Colon (tissue), 2 donors: ENCODE results near the gene ANO10.
"Not testable (repeated sequence)": the region's sequence is repeated elsewhere in the genome, so short reads cannot be mapped to it uniquely, and the experiment has no call there.

ENCODE experiments used
- FAIRE-seq: peaks from 2 replicates; lab custom pipeline; 2012; peaks lifted over from hg19 to GRCh38; lab: Jason Lieb, UNC
- donor health status: control.
- donor health status: control.

The ANO10 gene

DNA sequence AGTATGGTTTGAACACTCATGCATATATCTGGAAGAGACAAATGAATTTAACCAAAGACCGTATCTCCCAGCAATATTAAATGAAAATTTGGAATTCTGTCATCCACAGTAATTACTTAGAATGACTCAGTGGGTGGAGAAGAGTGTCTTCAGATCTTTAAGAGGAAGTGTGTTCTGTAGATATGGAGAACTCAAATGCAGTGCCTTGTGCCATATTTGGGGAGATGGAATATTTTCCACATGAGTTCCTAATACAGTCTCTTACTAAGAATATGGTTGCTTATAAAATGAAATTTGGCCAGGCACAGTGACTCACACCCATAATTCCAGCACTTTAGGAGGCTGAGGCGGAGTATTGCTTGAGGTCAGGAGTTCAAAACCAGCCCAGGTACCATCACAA lies 40.5 kb downstream of the ANO10 start:
- no peak for FAIRE-seq

DNA sequence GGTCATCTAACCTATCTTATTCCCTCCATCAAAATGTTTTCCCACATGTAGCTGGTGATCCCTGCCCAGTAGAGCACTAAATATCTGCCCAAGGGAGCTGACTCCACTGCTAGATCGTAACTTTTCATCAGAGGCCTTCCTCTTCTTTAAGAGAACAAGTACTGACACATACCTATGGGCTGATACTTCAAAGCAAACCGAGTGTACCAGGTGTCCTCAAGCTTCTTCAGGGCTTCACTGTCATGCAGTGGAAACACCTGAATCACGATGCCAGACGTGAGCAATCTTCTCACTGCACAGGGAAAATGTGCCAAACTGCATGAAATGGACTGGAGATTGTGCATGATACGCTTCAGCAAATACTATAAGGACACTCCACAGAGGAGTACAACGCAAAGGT lies 41.6 kb downstream of the ANO10 start:
- no peak for FAIRE-seq

GRCh38 chr3:43573576-43573975 lies 48.2 kb downstream of the ANO10 start:
- no peak for FAIRE-seq

- FAIRE-seq: not testable (repeated sequence)
Measured at GRCh38 chr3:43565661-43566341, 56.0 kb downstream of the ANO10 start.

- no peak for FAIRE-seq
Measured at GRCh38 chr3:43559961-43560360, 61.9 kb downstream of the ANO10 start.

DNA sequence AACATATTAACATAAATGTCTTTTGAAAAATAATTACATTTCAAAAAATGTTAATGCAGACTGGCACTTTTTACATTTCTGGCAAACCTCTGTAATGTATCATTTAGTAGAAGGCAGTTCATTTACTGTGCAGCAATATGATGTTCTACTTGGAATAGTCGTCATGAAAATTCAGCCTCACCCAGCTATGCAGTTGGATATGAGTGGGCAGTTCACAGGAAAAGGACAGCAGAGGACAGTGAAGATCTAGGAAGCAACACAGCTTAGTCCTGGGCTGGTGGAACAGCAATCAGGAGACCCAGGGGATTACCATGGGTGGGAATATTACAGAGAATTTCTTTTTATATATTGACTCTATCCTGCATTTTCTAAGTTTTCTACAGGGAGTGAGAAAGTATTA lies 63.6 kb downstream of the ANO10 start:
- FAIRE-seq: no peak

DNA sequence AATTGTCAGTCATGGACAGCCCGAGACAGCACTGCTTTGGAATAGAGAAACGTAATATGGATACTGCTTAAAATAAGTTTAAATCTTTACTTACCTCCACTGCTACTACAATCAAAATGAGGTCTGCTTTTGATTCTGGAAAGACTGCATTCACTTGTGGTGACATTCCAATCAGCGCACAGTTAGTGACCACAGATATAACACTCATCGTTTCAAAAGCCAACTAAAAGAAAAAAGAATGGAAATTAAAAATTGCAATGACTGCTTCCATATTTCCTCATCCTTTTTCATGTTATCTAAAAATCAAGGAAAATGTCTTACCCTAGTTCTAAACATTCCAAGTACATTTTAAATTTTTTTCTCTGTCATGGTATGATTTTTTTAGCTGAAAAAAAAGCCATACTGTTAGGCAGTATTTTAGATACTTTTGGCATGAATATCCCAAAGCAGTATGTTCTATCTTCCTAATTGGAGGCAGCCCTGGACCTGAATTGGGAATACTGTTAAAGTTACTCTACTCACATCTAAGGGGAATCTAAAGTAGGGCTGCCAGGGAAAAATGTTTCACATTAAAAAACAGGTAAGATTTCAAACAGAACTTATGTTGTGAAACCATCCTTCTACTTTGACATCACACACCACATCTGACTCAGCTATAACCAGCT lies 72.1 kb downstream of the ANO10 start:
- no peak for FAIRE-seq

DNA sequence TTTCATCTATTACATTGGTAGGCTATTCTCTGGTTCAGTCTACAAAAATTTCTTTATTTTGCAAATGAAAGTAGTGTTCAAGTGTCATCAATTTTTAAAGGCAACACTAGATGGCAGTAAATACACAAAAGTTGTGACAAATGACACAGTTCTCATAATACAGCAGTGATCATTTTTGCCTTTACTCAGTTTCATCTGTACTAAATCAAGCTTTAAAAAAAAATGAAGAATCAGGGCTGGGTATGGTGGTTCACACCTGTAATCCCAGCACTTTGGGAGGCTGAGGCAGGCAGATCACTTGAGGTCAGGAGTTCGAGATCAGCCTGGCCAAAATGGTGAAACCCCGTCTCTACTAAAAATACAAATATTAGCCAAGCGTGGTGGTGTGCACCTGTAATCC lies 77.5 kb downstream of the ANO10 start:
- FAIRE-seq: not testable (repeated sequence)

DNA sequence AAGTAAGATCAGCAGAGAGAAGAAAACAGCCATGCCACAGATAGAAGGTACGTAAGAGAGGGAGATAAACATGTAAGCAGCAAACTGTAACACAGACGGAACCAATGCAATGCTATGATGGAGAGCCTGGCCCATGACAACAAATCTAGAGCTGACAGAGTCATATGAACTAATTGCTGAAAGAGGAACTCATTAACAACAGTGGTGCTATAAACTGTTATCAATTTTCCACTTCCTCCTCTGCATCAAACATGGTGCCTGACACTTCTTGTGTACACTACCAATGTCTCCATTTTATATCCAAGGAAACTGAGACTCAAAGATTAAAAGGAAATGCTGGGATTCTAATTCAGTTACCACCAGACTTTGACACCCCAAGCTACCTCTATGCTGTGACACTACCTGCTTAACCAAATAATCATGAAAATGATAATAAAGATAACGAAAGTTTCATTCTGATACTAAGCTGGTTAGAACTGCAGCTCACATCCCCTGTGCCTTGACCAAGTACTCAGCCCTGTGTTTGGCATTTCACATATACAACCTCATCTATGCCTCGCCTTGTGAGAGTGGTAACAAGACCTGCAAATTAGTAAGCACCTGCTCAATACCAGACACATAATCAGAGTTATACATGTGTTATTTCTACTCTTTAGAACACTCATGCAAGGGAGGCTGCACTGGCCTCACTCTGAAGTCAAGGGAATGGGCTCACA lies 79.3 kb downstream of the ANO10 start:
- FAIRE-seq: no peak

GRCh38 chr3:43540624-43541023 lies 81.2 kb downstream of the ANO10 start:
- no peak for FAIRE-seq

GRCh38 chr3:43539321-43539720 lies 82.5 kb downstream of the ANO10 start:
- no peak for FAIRE-seq

GRCh38 chr3:43537225-43537624 lies 84.6 kb downstream of the ANO10 start:
- no peak for FAIRE-seq

GRCh38 chr3:43534675-43535074 lies 87.1 kb downstream of the ANO10 start:
- FAIRE-seq: no peak

DNA sequence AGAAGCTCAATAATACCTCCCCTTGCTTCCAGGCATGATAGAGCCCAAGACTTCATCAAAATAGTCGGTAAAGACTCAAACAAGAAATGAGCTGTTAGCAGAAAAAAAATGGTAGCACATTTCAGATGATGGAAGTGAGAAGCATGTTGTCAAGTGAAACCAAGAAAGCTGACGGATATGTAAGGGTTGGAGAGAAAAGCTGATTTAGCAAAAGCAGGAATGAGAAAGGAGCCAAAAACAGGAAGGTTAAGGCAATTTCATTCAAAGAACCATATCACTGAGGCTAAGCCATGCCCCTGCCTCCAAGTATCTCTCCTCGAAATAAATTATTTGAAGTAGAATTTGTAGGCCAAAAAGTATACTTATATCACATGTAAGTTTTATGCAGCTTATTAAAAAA lies 88.8 kb downstream of the ANO10 start:
- no peak for FAIRE-seq

GRCh38 chr3:43531835-43532234 lies 90.0 kb downstream of the ANO10 start:
- FAIRE-seq: no peak

DNA sequence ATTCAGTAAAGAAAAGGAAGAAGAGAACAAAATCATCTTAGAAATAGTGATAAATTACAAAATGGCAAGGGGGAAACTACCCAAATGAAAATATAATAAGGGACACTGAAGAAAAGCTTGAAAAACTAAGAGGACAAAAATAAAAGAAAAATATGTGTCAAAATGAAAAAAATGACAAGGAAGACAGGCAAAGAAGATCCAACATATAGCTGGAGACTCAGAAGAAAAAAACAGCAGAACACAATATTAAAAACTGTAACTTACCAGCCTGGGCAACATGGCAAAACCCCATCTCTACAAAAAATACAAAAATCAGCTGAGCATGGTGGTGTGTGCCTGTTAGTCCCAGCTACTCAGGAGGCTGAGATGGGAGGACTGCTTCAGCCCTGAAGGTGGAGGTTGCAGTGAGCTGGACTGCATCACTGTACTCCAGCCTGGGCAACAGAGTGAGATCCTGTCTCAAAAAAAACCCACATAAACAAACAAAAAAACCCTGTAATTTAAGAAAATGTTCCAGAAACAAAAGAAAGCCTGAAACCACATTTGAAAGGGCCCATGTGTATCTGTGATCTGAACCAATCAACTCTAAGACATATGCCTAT lies 93.2 kb downstream of the ANO10 start:
- FAIRE-seq: peak; percentile 38

- FAIRE-seq: no peak
Measured at GRCh38 chr3:43526956-43527355, 94.9 kb downstream of the ANO10 start.

GRCh38 chr3:43525941-43526607 lies 95.7 kb downstream of the ANO10 start:
- no peak for FAIRE-seq

DNA sequence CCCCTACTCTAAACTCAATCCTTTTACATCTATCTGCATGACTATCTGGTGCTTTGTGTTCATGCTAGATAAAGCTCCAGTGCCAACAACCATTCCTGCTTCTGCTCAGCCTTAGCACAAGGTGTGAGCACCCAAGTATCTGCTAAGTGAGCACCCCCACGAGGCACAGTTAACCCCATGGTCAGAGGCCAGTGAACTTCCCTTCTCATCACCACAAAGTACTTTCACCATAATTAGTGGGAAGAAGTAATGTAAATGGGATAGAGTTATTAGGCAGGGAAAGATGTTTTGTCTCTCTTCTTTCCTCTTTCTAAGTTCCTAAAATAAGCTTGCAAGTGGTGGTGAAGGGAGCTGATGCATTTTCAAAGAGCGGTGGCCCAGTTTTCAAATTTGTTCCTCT lies 96.4 kb downstream of the ANO10 start:
- FAIRE-seq: no peak

- FAIRE-seq: no peak
Measured at GRCh38 chr3:43523454-43524053, 98.3 kb downstream of the ANO10 start.

- FAIRE-seq: no peak
Measured at GRCh38 chr3:43522727-43523362, 99.0 kb downstream of the ANO10 start.

DNA sequence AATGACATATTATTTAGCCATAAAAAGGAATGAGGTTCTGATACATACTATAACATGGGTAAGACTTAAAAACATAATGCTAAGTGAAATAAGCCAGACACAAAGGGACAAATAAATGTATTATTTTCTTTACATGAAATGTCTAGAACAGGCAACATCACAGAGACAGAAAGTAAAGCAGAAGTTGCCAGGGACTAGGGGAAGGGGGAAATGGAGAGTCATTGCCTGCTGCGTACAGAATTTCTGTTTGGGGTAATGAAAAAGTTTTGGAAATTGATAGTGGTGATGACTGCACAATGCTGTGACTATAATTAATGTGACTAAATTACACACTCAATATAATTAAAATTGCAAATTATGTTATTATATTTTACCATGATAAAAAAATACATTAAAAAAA lies 99.9 kb downstream of the ANO10 start:
- FAIRE-seq: no peak
